ENCODE results near the gene RCC2.

DNA sequence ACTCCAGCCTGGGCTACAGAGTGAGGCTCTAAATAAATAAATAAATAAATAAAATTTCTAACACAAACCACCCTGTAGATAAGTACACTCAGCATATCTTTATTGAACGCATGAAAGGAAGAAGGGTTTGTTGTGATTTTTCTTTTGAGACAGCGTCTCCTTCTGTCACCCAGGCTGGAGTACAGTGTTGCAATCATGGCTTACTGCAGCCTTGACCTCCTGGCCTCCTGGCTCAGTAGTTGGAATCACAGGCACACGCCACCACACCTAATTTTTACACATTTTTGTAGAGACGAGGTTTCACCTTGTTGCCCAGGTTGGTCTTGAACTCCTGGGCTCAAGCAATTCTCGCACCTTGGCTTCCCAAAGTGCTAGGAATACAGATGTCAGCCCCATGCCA, 23.2 kb upstream of the RCC2 start:
- TF ChIP-seq CTCF (IDR thresholded peaks at IDR 0.05; ENCODE audit: low read depth, low read length) (no peak), EZH2phosphoT487 (IDR thresholded peaks at IDR 0.05; ENCODE audit: low read depth) (no peak)
